Ishikawa (cell line): ENCODE data around the gene ABCC4.

ENCODE experiments used
- CEBPB ChIP-seq: IDR thresholded peaks from 2 replicates; pipeline ENCODE4 v1.6.1; 2012
- EP300 ChIP-seq: IDR thresholded peaks from 2 replicates; pipeline ENCODE4 v1.6.1; 2012; ENCODE audit warnings: borderline replicate concordance
- RAD21 ChIP-seq: IDR thresholded peaks from 2 replicates; pipeline ENCODE4 v1.6.1; 2012; ENCODE audit warnings: low read depth
- TCF12 ChIP-seq: IDR thresholded peaks from 2 replicates; pipeline ENCODE4 v1.6.1; 2012; ENCODE audit warnings: low read depth
- TEAD4 ChIP-seq: IDR thresholded peaks from 2 replicates; pipeline ENCODE4 v1.6.1; 2012
- YY1 ChIP-seq: IDR thresholded peaks from 2 replicates; pipeline ENCODE4 v1.6.1; 2012; ENCODE audit warnings: low read depth
- ZBTB7A ChIP-seq: IDR thresholded peaks from 2 replicates; pipeline ENCODE4 v1.6.1; 2012; ENCODE audit warnings: low read depth
- TF ChIP-seq, protein P1 (sequence below): IDR thresholded peaks from 2 replicates; pipeline ENCODE4 v1.6.1; 2012
- TF ChIP-seq, protein P2 (sequence below): IDR thresholded peaks from 2 replicates; pipeline ENCODE4 v1.6.1; 2012; ENCODE audit warnings: low read depth, mild to moderate bottlenecking

DNA sequence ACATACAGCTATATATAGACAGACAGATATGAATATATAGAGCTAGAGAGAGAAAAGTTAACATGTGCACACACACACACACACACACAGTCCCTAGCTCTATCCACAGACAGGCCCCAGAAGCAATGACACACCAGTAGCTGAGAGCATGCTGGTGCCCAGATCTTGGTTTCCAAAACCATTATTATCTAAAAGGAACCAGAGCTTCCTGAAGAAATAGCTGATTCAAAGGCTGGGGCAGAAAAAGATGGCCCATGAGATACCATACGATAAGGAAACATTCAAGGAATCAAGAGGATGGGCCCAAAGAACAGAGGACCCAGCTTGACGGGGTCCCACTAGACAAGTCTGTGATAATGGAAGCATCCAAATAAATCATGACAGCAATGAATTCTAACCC lies 53.4 kb downstream of the ABCC4 start:
- TF ChIP-seq EP300 (no peak), RAD21 (no peak), ZBTB7A (no peak), CEBPB (no peak), TCF12 (no peak), TEAD4 (no peak), YY1 (no peak)
- TF ChIP-seq, protein P1, sequence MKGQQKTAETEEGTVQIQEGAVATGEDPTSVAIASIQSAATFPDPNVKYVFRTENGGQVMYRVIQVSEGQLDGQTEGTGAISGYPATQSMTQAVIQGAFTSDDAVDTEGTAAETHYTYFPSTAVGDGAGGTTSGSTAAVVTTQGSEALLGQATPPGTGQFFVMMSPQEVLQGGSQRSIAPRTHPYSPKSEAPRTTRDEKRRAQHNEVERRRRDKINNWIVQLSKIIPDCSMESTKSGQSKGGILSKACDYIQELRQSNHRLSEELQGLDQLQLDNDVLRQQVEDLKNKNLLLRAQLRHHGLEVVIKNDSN, result no peak
- TF ChIP-seq, protein P2, sequence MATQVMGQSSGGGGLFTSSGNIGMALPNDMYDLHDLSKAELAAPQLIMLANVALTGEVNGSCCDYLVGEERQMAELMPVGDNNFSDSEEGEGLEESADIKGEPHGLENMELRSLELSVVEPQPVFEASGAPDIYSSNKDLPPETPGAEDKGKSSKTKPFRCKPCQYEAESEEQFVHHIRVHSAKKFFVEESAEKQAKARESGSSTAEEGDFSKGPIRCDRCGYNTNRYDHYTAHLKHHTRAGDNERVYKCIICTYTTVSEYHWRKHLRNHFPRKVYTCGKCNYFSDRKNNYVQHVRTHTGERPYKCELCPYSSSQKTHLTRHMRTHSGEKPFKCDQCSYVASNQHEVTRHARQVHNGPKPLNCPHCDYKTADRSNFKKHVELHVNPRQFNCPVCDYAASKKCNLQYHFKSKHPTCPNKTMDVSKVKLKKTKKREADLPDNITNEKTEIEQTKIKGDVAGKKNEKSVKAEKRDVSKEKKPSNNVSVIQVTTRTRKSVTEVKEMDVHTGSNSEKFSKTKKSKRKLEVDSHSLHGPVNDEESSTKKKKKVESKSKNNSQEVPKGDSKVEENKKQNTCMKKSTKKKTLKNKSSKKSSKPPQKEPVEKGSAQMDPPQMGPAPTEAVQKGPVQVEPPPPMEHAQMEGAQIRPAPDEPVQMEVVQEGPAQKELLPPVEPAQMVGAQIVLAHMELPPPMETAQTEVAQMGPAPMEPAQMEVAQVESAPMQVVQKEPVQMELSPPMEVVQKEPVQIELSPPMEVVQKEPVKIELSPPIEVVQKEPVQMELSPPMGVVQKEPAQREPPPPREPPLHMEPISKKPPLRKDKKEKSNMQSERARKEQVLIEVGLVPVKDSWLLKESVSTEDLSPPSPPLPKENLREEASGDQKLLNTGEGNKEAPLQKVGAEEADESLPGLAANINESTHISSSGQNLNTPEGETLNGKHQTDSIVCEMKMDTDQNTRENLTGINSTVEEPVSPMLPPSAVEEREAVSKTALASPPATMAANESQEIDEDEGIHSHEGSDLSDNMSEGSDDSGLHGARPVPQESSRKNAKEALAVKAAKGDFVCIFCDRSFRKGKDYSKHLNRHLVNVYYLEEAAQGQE, result no peak
